H1 (cell line): ENCODE data around the gene USP13. TPM values are rescaled to one million over a fixed set of nuclear protein-coding genes. Genes with fewer than 3 reads are reported as not detected.

ENCODE experiments used
- CTCF ChIA-PET: fragments of 300-600 bp; sonication (Branson Sonifier 250); formaldehyde crosslinking; loops from one replicate; lab custom pipeline; 2021; ENCODE audit not compliant: partially characterized antibody; lab: Charles Lee
- POLR2A ChIA-PET: fragments of 300-600 bp; sonication (Branson Sonifier 250); formaldehyde crosslinking; loops from one replicate; lab custom pipeline; 2021; ENCODE audit warnings: inconsistent platforms; ENCODE audit not compliant: partially characterized antibody; lab: Charles Lee
- DNase-seq, 2 experiments: peaks; one replicate each; pipeline versions ENCODE4 v3.0.0 to v3.0.0-alpha.2; 2010 to 2022; ENCODE audit warnings: low spot score in 2 of 2, low read depth in 1 of 2, mixed read lengths in 1 of 2
- FAIRE-seq: peaks from 2 replicates; lab custom pipeline; 2011; peaks lifted over from hg19 to GRCh38; lab: Jason Lieb, UNC
- H2AFZ ChIP-seq: 2 replicates; pipeline ENCODE4 v1.8.1; 2012; ENCODE audit warnings: low read length, inconsistent platforms
- H2AK5ac ChIP-seq: 2 replicates; pipeline ENCODE4 v1.6.1; 2013; ENCODE audit warnings: low read depth, low read length
- H2BK120ac ChIP-seq: replicated peaks from 2 replicates; pipeline ENCODE3; 2013; ENCODE audit warnings: low read depth, low read length, inconsistent platforms
- H2BK12ac ChIP-seq: 2 replicates; pipeline ENCODE4 v1.6.1; 2013; ENCODE audit warnings: low read depth, low read length
- H2BK15ac ChIP-seq: 2 replicates; pipeline ENCODE4 v1.6.1; 2013; ENCODE audit warnings: low read length
- H2BK20ac ChIP-seq: 2 replicates; pipeline ENCODE4 v1.6.1; 2013; ENCODE audit warnings: low read length
- H2BK5ac ChIP-seq: 2 replicates; pipeline ENCODE4 v1.6.1; 2013; ENCODE audit warnings: low read depth, low read length
- H3K14ac ChIP-seq: 2 replicates; pipeline ENCODE4 v1.6.1; 2013; ENCODE audit warnings: inconsistent platforms; ENCODE audit not compliant: insufficient read length
- H3K18ac ChIP-seq: 2 replicates; pipeline ENCODE4 v1.6.1; 2013; ENCODE audit warnings: low read length; ENCODE audit errors: extremely low read depth
- H3K23ac ChIP-seq: 2 replicates; pipeline ENCODE4 v1.6.1; 2013; ENCODE audit warnings: inconsistent platforms; ENCODE audit not compliant: insufficient read length
- H3K23me2 ChIP-seq: 2 replicates; pipeline ENCODE4 v1.6.1; 2013; ENCODE audit warnings: low read depth, low read length
- H3K27ac ChIP-seq: 2 replicates; pipeline ENCODE4 v1.6.1; 2011; ENCODE audit warnings: low read depth, low read length, inconsistent platforms
- H3K27me3 ChIP-seq, 4 experiments: replicated peaks in 1 of 4; 1 replicate in 1 of 4; 2 replicates in 3 of 4; pipeline versions ENCODE4 v1.6.1 to v1.8.1; 2011 to 2013; ENCODE audit warnings: low read length in 3 of 4, mild to moderate bottlenecking in 3 of 4, inconsistent platforms in 2 of 4, mixed read lengths in 2 of 4, moderate library complexity in 1 of 4; ENCODE audit not compliant: control insufficient read depth in 3 of 4, insufficient read depth in 3 of 4; ENCODE audit errors: extremely low read depth in 1 of 4
- H3K36me3 ChIP-seq, 4 experiments: 2 replicates each; pipeline versions ENCODE4 v1.6.1 to v1.8.1; 2011 to 2013; ENCODE audit warnings: mild to moderate bottlenecking in 4 of 4, low read length in 3 of 4, moderate library complexity in 2 of 4, control low read depth in 1 of 4, inconsistent platforms in 1 of 4; ENCODE audit not compliant: insufficient read depth in 4 of 4, control insufficient read depth in 2 of 4
- H3K4ac ChIP-seq: replicated peaks from 2 replicates; pipeline ENCODE3; 2013; ENCODE audit warnings: low read length, low read depth, mixed read lengths, inconsistent platforms; ENCODE audit not compliant: insufficient read length
- H3K4me1 ChIP-seq, 4 experiments: replicated peaks in 1 of 4; 1 replicate in 1 of 4; 2 replicates in 3 of 4; pipeline versions ENCODE4 v1.6.1 to v1.8.1; 2011 to 2013; ENCODE audit warnings: low read length in 3 of 4, inconsistent platforms in 2 of 4, mixed read lengths in 1 of 4; ENCODE audit not compliant: insufficient read depth in 4 of 4, control insufficient read depth in 3 of 4
- H3K4me2 ChIP-seq, 2 experiments: 2 replicates each; pipeline versions ENCODE4 v1.6.1 to v1.8.1; 2011 to 2013; ENCODE audit warnings: low read depth in 2 of 2, low read length in 2 of 2, control low read depth in 1 of 2, inconsistent platforms in 1 of 2, mild to moderate bottlenecking in 1 of 2; ENCODE audit not compliant: insufficient read depth in 1 of 2
- H3K4me3 ChIP-seq, 4 experiments: fragments of 200-600, 300-600 bp in 1 of 4; sonication (generic), shearing (Covaris generic), sonication (Bioruptor Twin) in 1 of 4; 2 replicates each; pipeline versions ENCODE4 v1.5.1 to v1.8.1; 2011 to 2016; ENCODE audit warnings: low read length in 4 of 4, low read depth in 3 of 4, control low read depth in 2 of 4, inconsistent platforms in 2 of 4, mild to moderate bottlenecking in 2 of 4, mixed read lengths in 1 of 4, moderate library complexity in 1 of 4; ENCODE audit not compliant: insufficient read depth in 2 of 4; ENCODE audit errors: extremely low read depth in 1 of 4
- H3K56ac ChIP-seq: replicated peaks from 2 replicates; pipeline ENCODE3; 2013; ENCODE audit warnings: low read depth, mild to moderate bottlenecking, mixed read lengths, low read length, inconsistent platforms; ENCODE audit not compliant: insufficient read length
- H3K79me1 ChIP-seq: 2 replicates; pipeline ENCODE4 v1.6.1; 2013; ENCODE audit warnings: low read depth, low read length, control low read depth
- H3K79me2 ChIP-seq, 2 experiments: 2 replicates each; pipeline versions ENCODE4 v1.6.1 to v1.8.1; 2012 to 2013; ENCODE audit warnings: low read length in 2 of 2, mild to moderate bottlenecking in 2 of 2, inconsistent platforms in 1 of 2; ENCODE audit not compliant: insufficient read depth in 2 of 2, control insufficient read depth in 1 of 2
- H3K9ac ChIP-seq, 4 experiments: replicated peaks in 1 of 4; 1 replicate in 1 of 4; 2 replicates in 3 of 4; pipeline versions ENCODE4 v1.6.1 to v1.8.1; 2011 to 2013; ENCODE audit warnings: low read depth in 3 of 4, low read length in 3 of 4, control low read depth in 2 of 4, mild to moderate bottlenecking in 2 of 4, moderate library complexity in 2 of 4, inconsistent platforms in 1 of 4; ENCODE audit errors: extremely low read depth in 1 of 4
- H3K9me3 ChIP-seq, 2 experiments: 2 replicates each; pipeline versions ENCODE4 v1.6.1 to v1.8.1; 2012 to 2013; ENCODE audit warnings: mild to moderate bottlenecking in 2 of 2, moderate library complexity in 2 of 2, control low read depth in 1 of 2, inconsistent platforms in 1 of 2, low read depth in 1 of 2, low read length in 1 of 2, mixed read lengths in 1 of 2; ENCODE audit not compliant: insufficient read depth in 2 of 2
- H4K20me1 ChIP-seq, 2 experiments: replicated peaks in 1 of 2; 2 replicates each; pipeline versions ENCODE3 to v1.8.1; 2011 to 2013; ENCODE audit warnings: inconsistent platforms in 2 of 2, low read length in 2 of 2, mild to moderate bottlenecking in 1 of 2; ENCODE audit not compliant: insufficient read depth in 2 of 2, control insufficient read depth in 1 of 2
- H4K5ac ChIP-seq: 2 replicates; pipeline ENCODE4 v1.6.1; 2013; ENCODE audit warnings: low read length, low read depth, mixed read lengths, inconsistent platforms; ENCODE audit not compliant: insufficient read length
- H4K8ac ChIP-seq: 2 replicates; pipeline ENCODE4 v1.8.0; 2013; ENCODE audit warnings: mild to moderate bottlenecking, moderate library complexity, low read length, inconsistent platforms; ENCODE audit not compliant: insufficient read depth; ENCODE audit errors: extremely low read depth
- H4K91ac ChIP-seq: replicated peaks from 2 replicates; pipeline ENCODE3; 2013; ENCODE audit warnings: low read length, mixed read lengths, inconsistent platforms; ENCODE audit not compliant: insufficient read length
- ATF3 ChIP-seq: IDR thresholded peaks from 2 replicates; pipeline ENCODE4 v1.6.1; 2011; ENCODE audit warnings: low read depth, mild to moderate bottlenecking, low read length; ENCODE audit not compliant: insufficient read depth
- CTCF ChIP-seq, 3 experiments: IDR thresholded peaks; 1 replicate in 2 of 3; 2 replicates in 1 of 3; pipeline versions ENCODE4 v1.5.1 to v1.6.1; 2011; ENCODE audit warnings: low read length in 3 of 3, mild to moderate bottlenecking in 3 of 3, inconsistent platforms in 2 of 3, low read depth in 1 of 3, moderate library complexity in 1 of 3; ENCODE audit not compliant: insufficient read depth in 1 of 3; ENCODE audit errors: control extremely low read depth in 1 of 3
- MAFK ChIP-seq: IDR thresholded peaks from 2 replicates; pipeline ENCODE4 v1.6.1; 2012; ENCODE audit warnings: low read depth, mild to moderate bottlenecking, improper control_type of control experiment, low read length
- POLR2A ChIP-seq, 2 experiments: IDR thresholded peaks; 1 replicate in 1 of 2; 2 replicates in 1 of 2; pipeline ENCODE4 v1.6.1; 2011; ENCODE audit warnings: low read depth in 2 of 2, low read length in 2 of 2, mild to moderate bottlenecking in 2 of 2; ENCODE audit errors: control extremely low read depth in 1 of 2
- RAD21 ChIP-seq, 2 experiments: IDR thresholded peaks in 1 of 2; conservative IDR thresholded peaks in 1 of 2; 2 replicates each; pipeline ENCODE4 v1.6.1; 2011; ENCODE audit warnings: low read depth in 2 of 2, low read length in 2 of 2, improper control_type of control experiment in 1 of 2, inconsistent platforms in 1 of 2, mild to moderate bottlenecking in 1 of 2, moderate library complexity in 1 of 2
- TAF7 ChIP-seq: optimal IDR thresholded peaks from 2 replicates; pipeline ENCODE3; 2011; ENCODE audit warnings: low read depth, mild to moderate bottlenecking, inconsistent platforms, low read length, moderate library complexity, borderline replicate concordance
- USF2 ChIP-seq: IDR thresholded peaks from 2 replicates; pipeline ENCODE4 v1.6.1; 2011; ENCODE audit warnings: low read length, improper control_type of control experiment
- YY1 ChIP-seq: IDR thresholded peaks from 2 replicates; pipeline ENCODE4 v1.6.1; 2011; ENCODE audit warnings: low read depth, mild to moderate bottlenecking, low read length
- WGBS, 2 experiments: shearing (Covaris generic) in 1 of 2; methylation state at CpG; one replicate each; pipeline versions ENCODE4 v1.1.6 to v1.1.7; 2013 to 2015; ENCODE audit warnings: low lambda C conversion rate in 2 of 2, mixed read lengths in 2 of 2, inconsistent platforms in 1 of 2, low coverage in 1 of 2, missing lambda C conversion rate in 1 of 2; ENCODE audit not compliant: insufficient replicate concordance in 2 of 2, insufficient coverage in 1 of 2, insufficient read length in 1 of 2; ENCODE audit errors: extremely low coverage in 1 of 2, missing lambda C conversion rate in 1 of 2; 5-methylcytosine and 5-hydroxymethylcytosine counted together
- polyA plus RNA-seq, 7 experiments: library from polyadenylated mRNA; depleted of rRNA in 3 of 7; stranded (reverse) in 5 of 7; unstranded in 2 of 7; fragments of >200 nt in 5 of 7; fragments of 200-250 nt in 2 of 7; gene quantifications; 1 replicate in 5 of 7; 2 replicates in 1 of 7; 4 replicates in 1 of 7; pipeline versions ENCODE4 v1.2.1 to v1.2.3, GENCODE V29; 2011 to 2013; ENCODE audit warnings: missing spikeins in 2 of 7, mixed read lengths in 2 of 7
- total RNA-seq: library from RNA; stranded (reverse); fragmentation: NEBNext Ultra II Directional; extraction: Animal tissue kit (Norgen Biotek cat#: 25700); gene quantifications from 2 replicates; pipeline ENCODE4 v1.2.1, GENCODE V29; 2021

Gene USP13
- total and polyA plus RNA-seq, 2 of the 8 experiments (the other 6 are each of a cell fraction or from before 2014, with no cell fraction given): 7.9 to 25.9 TPM

- TF ChIP-seq TAF7 (no peak), MAFK (no peak), CTCF (IDR thresholded peaks at IDR 0.05; ENCODE audit: control extremely low read depth in 1 of 3, insufficient read depth in 1 of 3, low read depth in 1 of 3, low read length in 3 of 3) (peak in 2 of 3 experiments; percentile 4 to 16; a peak in 1 of 4 replicates), YY1 (no peak), ATF3 (no peak), USF2 (no peak), RAD21 (IDR thresholded peaks at IDR 0.05 in 1 of 2, conservative IDR thresholded peaks at IDR 0.05 in 1 of 2; ENCODE audit: low read depth in 2 of 2, low read length in 2 of 2) (peak in 1 of 2 experiments; percentile 38; a peak in 3 of 4 replicates), POLR2A (IDR thresholded peaks at IDR 0.05; ENCODE audit: control extremely low read depth in 1 of 2, low read depth in 2 of 2, low read length in 2 of 2) (no peak)
- TF ChIP-seq, all 59 proteins: peak for 2
- H3K36me3 ChIP-seq: no peaks in the 10 kb centered on the region
- no peak overlapping the region for H3K14ac ChIP-seq
- H2BK20ac ChIP-seq: no peak overlapping the region
- H3K27me3 ChIP-seq: no peaks in the 10 kb centered on the region
- no peaks in the 10 kb centered on the region for H3K79me1 ChIP-seq
- FAIRE-seq: peak; percentile 71
- no peak overlapping the region for H2AK5ac ChIP-seq
- no peak overlapping the region for H3K9ac ChIP-seq
- DNase-seq: no peak
- no peaks in the 10 kb centered on the region for H4K20me1 ChIP-seq
- H3K4ac ChIP-seq: no peak overlapping the region
- H3K23ac ChIP-seq: no peak overlapping the region
- 79% methylated on average over 5 of the region's 5 CpGs; no CpG with 5 or more reads in 1 of the 2 experiments for WGBS, 2 experiments
- H2BK5ac ChIP-seq: no peak overlapping the region
- no peak overlapping the region for H2BK12ac ChIP-seq
- CTCF ChIA-PET: interaction anchor here (0.6 to 2.8 kb wide), 7 partner anchors 11 to 844 kb away, joined by 3 to 8 read pairs (median 4); no protein-coding TSS in a partner anchor
- peaks cover 0 to 9% (median 5%) of the 10 kb centered on the region in 4 experiments; a peak in 4 of 7 replicates for H3K4me1 ChIP-seq
- H3K4me2 ChIP-seq: no peak overlapping the region
- H3K79me2 ChIP-seq: no peaks in the 10 kb centered on the region
- no peak overlapping the region for H4K5ac ChIP-seq
- H3K9me3 ChIP-seq: no peaks in the 10 kb centered on the region
- H2BK15ac ChIP-seq: no peak overlapping the region
- H2BK120ac ChIP-seq: no peak overlapping the region
- no peak overlapping the region for H3K4me3 ChIP-seq
- no peak overlapping the region for H4K91ac ChIP-seq
- no peak overlapping the region for H3K27ac ChIP-seq
- no peak overlapping the region for H2AFZ ChIP-seq
- H3K18ac ChIP-seq: no peak overlapping the region
- H3K56ac ChIP-seq: no peak overlapping the region
- H3K23me2 ChIP-seq: peaks cover 7% of the 10 kb centered on the region; the same call in 1 of the 2 replicates
- no peak overlapping the region for H4K8ac ChIP-seq
- POLR2A ChIA-PET: interaction anchor here (0.7 kb wide), 1 partner anchor 91 kb away, joined by 3 read pairs; no protein-coding TSS in a partner anchor
These were observed 176.6 kb downstream of the USP13 start for GRCh38 chr3:179829401-179829800.
